DND-41 (cell line): Measurements from ENCODE around the gene TWF2.

Experiments used
- ATAC-seq: fragments of 200-7000 bp; cut with Tn5 transposase; 3 replicates; pipeline ENCODE4 v1.9.1; 2021; ENCODE audit warnings: low read depth; ENCODE audit not compliant: insufficient read depth
- DNase-seq: peaks from one replicate; pipeline ENCODE4 v3.0.0-alpha.2; 2020
- H2AFZ ChIP-seq: 2 replicates; pipeline ENCODE4 v1.6.0; 2012; ENCODE audit warnings: low read depth, low read length
- H3K27ac ChIP-seq: 2 replicates; pipeline ENCODE4 v1.5.1; 2012; ENCODE audit warnings: low read length, inconsistent platforms
- H3K27me3 ChIP-seq: fragments of 200-600 bp; sonication (generic); 2 replicates; pipeline ENCODE4 v1.6.0; 2012; ENCODE audit warnings: low read length, mild to moderate bottlenecking, inconsistent platforms; ENCODE audit not compliant: insufficient read depth, poor library complexity
- H3K36me3 ChIP-seq: 2 replicates; pipeline ENCODE4 v1.5.1; 2012; ENCODE audit warnings: low read length, inconsistent platforms; ENCODE audit not compliant: insufficient read depth
- H3K4me1 ChIP-seq: 2 replicates; pipeline ENCODE4 v1.5.1; 2012; ENCODE audit warnings: mild to moderate bottlenecking, low read length; ENCODE audit not compliant: insufficient read depth
- H3K4me2 ChIP-seq: 2 replicates; pipeline ENCODE4 v1.6.0; 2012; ENCODE audit warnings: mild to moderate bottlenecking, moderate library complexity, low read length, inconsistent platforms; ENCODE audit not compliant: insufficient read depth
- H3K4me3 ChIP-seq, 2 experiments: fragments of 200-600 bp in 1 of 2; shearing (Covaris generic) in 1 of 2; 2 replicates each; pipeline ENCODE4 v1.5.1; 2012 to 2016; ENCODE audit warnings: inconsistent platforms in 2 of 2, low read length in 2 of 2, mild to moderate bottlenecking in 2 of 2, low read depth in 1 of 2, moderate library complexity in 1 of 2
- H3K79me2 ChIP-seq: 2 replicates; pipeline ENCODE4 v1.6.0; 2012; ENCODE audit warnings: low read length, inconsistent platforms; ENCODE audit not compliant: insufficient read depth
- H3K9ac ChIP-seq: 2 replicates; pipeline ENCODE4 v1.6.0; 2012; ENCODE audit warnings: low read depth, mild to moderate bottlenecking, inconsistent platforms, low read length, moderate library complexity
- H3K9me3 ChIP-seq: 2 replicates; pipeline ENCODE4 v1.5.1; 2012; ENCODE audit warnings: low read length, moderate library complexity, mild to moderate bottlenecking, inconsistent platforms; ENCODE audit not compliant: insufficient read depth, severe bottlenecking
- H4K20me1 ChIP-seq: 2 replicates; pipeline ENCODE4 v1.6.0; 2012; ENCODE audit warnings: low read length; ENCODE audit not compliant: insufficient read depth
- EZH2 ChIP-seq: IDR thresholded peaks from 3 replicates; pipeline ENCODE4 v1.6.1; 2012; ENCODE audit warnings: borderline replicate concordance, low read depth, mild to moderate bottlenecking, moderate library complexity, low read length, inconsistent platforms; ENCODE audit not compliant: severe bottlenecking
- TF ChIP-seq, protein P1 (sequence below): IDR thresholded peaks from 2 replicates; pipeline ENCODE4 v1.5.1; 2012; ENCODE audit warnings: borderline replicate concordance, low read length, moderate library complexity, mild to moderate bottlenecking; ENCODE audit not compliant: poor library complexity, severe bottlenecking; ENCODE audit errors: extremely low read depth

TWF2 gene

DNA sequence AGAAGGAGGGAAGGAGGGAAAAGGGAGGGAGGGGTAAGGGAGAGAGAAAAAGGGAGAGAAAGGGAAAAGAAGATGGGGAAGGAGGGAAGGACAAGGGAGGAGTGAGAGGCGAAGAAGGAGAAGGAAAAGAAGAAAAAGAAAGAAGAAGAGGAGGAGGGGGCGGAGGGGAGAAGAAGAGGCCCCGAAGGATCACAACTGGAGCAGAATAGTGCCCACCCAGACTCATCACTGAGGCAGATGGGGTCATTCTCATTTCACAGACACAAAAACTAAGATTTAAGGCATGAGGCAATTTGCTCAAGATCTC, 43.7 kb downstream of the TWF2 start:
- no peak overlapping the region for H3K4me3 ChIP-seq
- TF ChIP-seq, protein P1, sequence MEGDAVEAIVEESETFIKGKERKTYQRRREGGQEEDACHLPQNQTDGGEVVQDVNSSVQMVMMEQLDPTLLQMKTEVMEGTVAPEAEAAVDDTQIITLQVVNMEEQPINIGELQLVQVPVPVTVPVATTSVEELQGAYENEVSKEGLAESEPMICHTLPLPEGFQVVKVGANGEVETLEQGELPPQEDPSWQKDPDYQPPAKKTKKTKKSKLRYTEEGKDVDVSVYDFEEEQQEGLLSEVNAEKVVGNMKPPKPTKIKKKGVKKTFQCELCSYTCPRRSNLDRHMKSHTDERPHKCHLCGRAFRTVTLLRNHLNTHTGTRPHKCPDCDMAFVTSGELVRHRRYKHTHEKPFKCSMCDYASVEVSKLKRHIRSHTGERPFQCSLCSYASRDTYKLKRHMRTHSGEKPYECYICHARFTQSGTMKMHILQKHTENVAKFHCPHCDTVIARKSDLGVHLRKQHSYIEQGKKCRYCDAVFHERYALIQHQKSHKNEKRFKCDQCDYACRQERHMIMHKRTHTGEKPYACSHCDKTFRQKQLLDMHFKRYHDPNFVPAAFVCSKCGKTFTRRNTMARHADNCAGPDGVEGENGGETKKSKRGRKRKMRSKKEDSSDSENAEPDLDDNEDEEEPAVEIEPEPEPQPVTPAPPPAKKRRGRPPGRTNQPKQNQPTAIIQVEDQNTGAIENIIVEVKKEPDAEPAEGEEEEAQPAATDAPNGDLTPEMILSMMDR: no peak
- TF ChIP-seq EZH2: no peak
- H3K9ac ChIP-seq: no peak overlapping the region
- H3K27me3 ChIP-seq: no peaks in the 10 kb centered on the region
- DNase-seq: no peak
- peaks cover 7% of the 10 kb centered on the region for H3K36me3 ChIP-seq
- H3K27ac ChIP-seq: no peak overlapping the region
- 0 out of 2 replicates have a peak, but pooled peaks cover 3% of the 10 kb centered on the region for H4K20me1 ChIP-seq
- peaks cover 24% of the 10 kb centered on the region for H3K4me1 ChIP-seq
- no peak overlapping the region for H3K4me2 ChIP-seq
- H3K79me2 ChIP-seq: peaks cover 22% of the 10 kb centered on the region
- no peak for ATAC-seq
- no peaks in the 10 kb centered on the region for H3K9me3 ChIP-seq
- no peak overlapping the region for H2AFZ ChIP-seq

DNA sequence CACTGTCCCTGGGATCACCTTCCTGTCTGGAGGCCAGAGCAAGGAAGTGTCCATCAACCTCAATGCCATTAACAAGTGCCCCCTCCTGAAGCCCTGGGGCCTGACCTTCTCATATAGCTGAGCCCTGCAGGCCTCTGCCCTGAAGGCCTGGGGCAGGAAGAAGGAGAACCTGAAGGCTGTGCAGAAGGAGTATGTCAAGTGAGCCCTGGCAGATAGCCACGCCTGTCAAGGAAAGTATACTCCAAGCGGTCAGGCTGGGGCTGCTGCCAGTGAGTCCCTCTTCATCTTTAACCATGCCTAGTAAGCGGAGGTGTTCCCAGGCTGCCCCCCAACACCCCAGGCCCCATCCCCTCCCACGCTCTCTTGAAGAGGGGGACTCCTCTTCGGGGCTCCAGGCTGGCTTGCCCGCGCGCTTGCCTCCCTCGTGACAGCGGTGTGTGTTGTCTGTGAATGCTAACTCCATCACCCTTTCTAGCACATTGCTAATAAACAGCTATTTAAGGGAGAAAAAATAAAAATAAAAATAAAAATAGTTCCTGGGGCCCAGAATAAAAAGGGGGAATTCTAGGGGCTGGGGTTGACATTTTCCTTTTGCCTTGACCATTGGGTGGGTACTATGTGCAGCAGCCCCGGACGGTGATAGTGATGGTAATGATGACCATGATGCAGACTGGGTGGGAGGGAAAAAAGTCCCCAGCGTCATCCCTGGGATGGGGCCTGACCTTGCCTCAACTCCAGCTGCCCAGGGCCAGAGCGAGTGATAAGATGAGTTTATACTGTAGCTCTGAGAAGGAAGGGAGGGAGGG, 44.3 kb downstream of the TWF2 start:
- Histone ChIP-seq H3K9me3 (no peaks in the 10 kb centered on the region), H3K27me3 (no peaks in the 10 kb centered on the region), H2AFZ (no peak overlapping the region), H3K79me2 (peaks cover 18% of the 10 kb centered on the region), H3K4me1 (peaks cover 22% of the 10 kb centered on the region), H3K4me3 (no peak overlapping the region), H3K4me2 (no peak overlapping the region), H3K36me3 (peaks cover 5% of the 10 kb centered on the region), H3K9ac (no peak overlapping the region), H4K20me1 (0 out of 2 replicates have a peak, but pooled peaks cover 3% of the 10 kb centered on the region), H3K27ac (no peak overlapping the region)
- ATAC-seq (no peak), DNase-seq (no peak)
- no peak for TF ChIP-seq EZH2
- TF ChIP-seq, protein P1: no peak

DNA sequence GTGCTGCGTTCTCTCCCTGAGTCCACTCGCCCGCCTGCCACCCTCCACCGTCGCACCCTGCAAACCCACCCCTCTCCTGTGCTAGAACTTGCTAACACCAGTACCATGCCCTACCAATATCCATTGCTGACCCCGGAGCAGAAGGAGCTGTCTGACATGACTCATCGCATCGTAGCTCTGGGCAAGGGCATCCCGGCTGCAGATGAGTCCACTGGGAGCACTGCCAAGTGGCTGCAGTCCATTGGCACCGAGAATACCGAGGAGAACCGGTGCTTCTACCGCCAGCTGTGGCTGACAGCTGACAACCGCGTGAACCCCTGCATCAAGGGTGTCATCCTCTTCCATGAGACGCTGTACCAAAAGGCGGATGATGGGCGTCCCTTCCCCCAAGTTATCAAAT, 45.9 kb downstream of the TWF2 start:
- no peak for TF ChIP-seq EZH2
- TF ChIP-seq, protein P1: no peak
- Histone ChIP-seq H3K27me3 (no peaks in the 10 kb centered on the region), H3K4me3 (no peak overlapping the region), H3K9me3 (no peaks in the 10 kb centered on the region), H3K4me2 (no peak overlapping the region), H3K4me1 (peaks cover 10% of the 10 kb centered on the region), H3K27ac (no peak overlapping the region), H3K36me3 (no peaks in the 10 kb centered on the region; the same call in 1 of the 2 replicates), H2AFZ (no peak overlapping the region), H3K9ac (no peak overlapping the region), H4K20me1 (no peaks in the 10 kb centered on the region), H3K79me2 (peaks cover 2% of the 10 kb centered on the region)
- DNase-seq: no peak
- no peak for ATAC-seq

DNA sequence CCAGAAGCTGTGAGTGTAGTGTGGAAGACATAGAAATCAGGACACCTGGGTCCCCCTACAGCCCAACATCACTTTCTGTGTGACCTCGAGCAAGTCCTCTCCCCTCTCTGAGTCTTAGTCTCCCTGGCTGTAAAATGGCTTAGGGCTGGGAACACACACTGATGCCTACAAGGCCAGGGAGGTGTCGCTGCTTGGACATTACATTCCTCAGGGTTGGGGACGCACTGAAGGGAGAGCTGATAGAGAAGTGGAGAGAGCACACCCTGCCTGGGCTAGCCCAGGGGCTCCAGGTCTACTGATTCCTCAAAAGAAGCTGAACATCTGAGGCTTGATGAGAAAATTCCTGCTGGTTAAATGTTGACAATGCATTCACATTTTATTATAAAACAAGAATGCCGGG, 47.3 kb downstream of the TWF2 start:
- no peak overlapping the region for H3K9ac ChIP-seq
- H3K79me2 ChIP-seq: no peaks in the 10 kb centered on the region
- DNase-seq (no peak), ATAC-seq (no peak)
- no peak overlapping the region for H2AFZ ChIP-seq
- H3K4me1 ChIP-seq: no peaks in the 10 kb centered on the region
- H3K9me3 ChIP-seq: no peaks in the 10 kb centered on the region
- no peak overlapping the region for H3K4me3 ChIP-seq
- no peaks in the 10 kb centered on the region for H3K27me3 ChIP-seq
- TF ChIP-seq, protein P1: no peak
- no peak for TF ChIP-seq EZH2
- no peaks in the 10 kb centered on the region for H3K36me3 ChIP-seq
- H3K4me2 ChIP-seq: no peak overlapping the region
- no peaks in the 10 kb centered on the region for H4K20me1 ChIP-seq
- H3K27ac ChIP-seq: no peak overlapping the region
